ENCODE measurements around the gene SERPINH1.

SERPINH1 gene

GRCh38 chr11:75593286-75593915, 31.3 kb downstream of the SERPINH1 start:
- DNase-seq (ENCODE audit: insufficient read length, low spot score) (no peak), FAIRE-seq (no peak)

DNA sequence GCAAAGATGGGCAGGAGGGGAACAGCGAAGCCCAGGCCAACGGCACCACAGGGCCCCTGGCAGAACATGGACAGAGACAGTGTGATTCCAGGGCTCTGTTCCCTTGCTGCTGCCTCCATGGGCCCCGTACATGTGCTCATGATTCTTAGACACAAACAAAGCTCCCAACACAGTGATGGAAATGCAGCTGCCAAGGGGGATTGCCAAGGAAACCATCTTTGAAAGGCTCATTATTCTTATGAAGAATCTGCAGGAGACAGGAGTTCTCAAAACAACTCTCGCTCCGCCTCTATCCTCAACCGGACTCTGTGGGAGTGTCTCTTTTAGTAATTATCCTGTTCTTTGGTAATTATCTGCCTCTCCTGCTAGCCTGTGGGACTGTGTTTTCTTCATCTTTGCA, 32.2 kb downstream of the SERPINH1 start:
- no peak for FAIRE-seq
- DNase-seq (ENCODE audit: insufficient read length, low spot score) = no peak

DNA sequence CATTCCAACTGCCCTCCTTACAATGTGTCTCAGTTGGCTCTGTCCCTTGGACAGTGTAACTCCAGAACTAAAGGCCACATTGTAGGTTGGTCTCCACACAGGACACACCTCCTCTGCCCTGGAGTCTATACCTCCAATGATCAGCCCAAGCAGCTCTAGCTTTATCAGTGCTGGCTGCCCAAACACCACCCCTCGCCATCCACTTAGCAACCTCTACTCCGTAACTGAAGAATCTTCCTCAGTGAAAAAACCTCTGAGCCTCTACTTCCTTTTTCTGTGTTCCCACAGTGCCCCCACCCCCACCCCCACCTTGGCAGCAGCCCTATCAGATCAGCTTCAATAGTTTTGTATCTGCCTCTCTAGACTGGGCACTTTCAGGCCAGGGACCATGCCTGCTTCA, 33.4 kb downstream of the SERPINH1 start:
- FAIRE-seq = no peak
- DNase-seq (ENCODE audit: insufficient read length, low spot score) = no peak

DNA sequence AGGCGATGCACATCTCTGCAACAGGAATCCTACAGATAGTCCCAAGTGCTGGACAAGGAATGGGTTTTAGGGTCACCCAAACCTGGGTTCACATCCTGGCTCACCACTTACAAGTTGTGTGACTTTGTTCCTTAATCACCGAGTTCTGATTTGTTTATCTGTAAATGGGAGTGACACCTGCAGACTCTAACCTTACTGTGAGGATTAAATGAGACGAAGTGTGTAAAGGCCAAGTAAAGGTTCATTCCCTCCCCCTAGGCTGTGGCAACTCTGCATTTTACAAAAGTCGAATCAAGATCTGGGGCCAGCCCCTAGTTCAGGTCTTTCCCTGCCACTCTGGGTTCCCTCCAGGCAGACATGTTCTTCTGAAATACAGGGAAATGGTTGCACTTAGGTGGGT, 34.9 kb downstream of the SERPINH1 start:
- no peak for FAIRE-seq
- DNase-seq (ENCODE audit: insufficient read length, low spot score) = no peak

DNA sequence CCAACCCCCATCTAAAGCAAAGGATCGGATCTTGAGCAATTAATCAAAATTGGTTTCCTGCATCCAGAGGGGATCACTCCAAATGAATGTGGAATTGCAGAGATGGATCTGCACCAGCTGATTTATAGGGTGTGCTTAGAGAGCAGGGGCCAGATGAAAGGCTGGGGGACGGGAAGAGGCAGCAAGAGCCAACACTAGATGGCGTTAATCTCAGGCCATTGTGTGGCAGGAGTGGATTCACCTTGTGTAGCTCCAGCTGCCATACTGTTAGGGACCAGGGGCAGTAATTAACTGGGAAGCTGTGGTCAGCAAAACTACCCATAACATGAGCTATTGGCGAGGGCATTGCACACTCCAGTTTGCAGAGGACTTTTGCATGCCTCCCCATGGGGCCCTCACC, 35.6 kb downstream of the SERPINH1 start:
- peak; percentile 73 for DNase-seq (ENCODE audit: insufficient read length, low spot score)
- FAIRE-seq = peak; percentile 13

DNA sequence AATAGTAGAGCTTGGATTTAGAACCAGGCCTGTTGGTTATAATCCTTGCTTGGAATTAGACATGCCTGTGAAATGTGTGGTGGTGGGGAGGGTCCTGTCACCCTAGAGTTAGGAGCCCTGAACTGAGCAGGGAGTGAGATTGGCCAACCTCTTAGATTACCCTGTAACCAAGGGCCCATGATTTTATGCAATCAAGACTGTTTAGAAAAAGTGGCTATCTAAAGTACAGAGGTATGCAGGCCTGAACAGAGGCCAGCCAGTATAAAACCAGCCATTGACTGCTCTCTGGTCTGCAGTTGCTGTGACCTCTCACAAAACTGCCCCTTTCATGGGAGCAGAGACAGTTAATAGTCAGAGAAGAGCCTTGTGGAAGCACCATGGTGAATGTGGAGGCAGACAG, 36.2 kb downstream of the SERPINH1 start:
- no peak for DNase-seq (ENCODE audit: insufficient read length, low spot score)
- FAIRE-seq = no peak

- FAIRE-seq (no peak), DNase-seq (ENCODE audit: insufficient read length, low spot score) (no peak)
Measured at GRCh38 chr11:75598900-75599299, 36.8 kb downstream of the SERPINH1 start.

- peak; percentile 28 for FAIRE-seq
- DNase-seq (ENCODE audit: insufficient read length, low spot score) = no peak
Measured at GRCh38 chr11:75600356-75600755, 38.3 kb downstream of the SERPINH1 start.

DNA sequence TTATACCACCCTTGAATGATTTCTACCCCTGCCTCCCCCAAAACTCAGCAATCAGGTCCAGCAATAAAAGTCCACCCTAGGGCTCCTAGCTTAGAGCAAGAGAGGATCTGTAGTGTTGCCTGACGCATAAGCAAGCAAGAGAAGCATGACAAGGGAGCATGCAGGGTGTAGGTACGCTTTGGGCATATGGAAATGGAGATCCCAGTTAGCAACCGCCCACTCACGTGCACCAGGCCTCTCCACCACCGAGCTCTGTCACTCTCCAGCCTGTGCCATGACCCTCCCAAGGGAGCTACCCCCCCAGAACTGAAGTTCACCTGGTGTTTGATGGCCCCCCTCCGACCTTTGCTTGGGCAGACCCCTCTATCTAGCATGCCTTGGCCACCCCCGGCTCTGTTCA, 39.4 kb downstream of the SERPINH1 start:
- DNase-seq (ENCODE audit: insufficient read length, low spot score) (no peak), FAIRE-seq (no peak)

DNA sequence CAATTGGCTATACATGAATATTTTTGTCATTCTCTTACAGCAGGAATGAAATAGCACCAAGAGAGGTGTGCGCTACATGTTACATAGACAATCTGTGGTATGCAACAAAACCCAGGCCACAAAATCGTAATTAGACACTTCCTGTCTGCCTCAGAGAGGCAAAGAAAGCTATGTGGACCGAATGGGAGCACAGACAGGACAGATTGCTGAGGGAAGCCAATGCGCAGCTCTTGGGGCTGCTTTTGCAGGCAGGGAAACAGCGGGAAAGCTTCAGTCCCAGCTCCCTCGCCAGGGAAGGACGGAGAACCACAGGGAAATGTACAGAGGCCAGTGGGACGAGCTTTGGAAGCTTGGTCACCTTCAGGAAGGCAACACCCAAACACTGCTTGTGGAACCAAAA, 40.9 kb downstream of the SERPINH1 start:
- FAIRE-seq (peak; percentile 62), DNase-seq (ENCODE audit: insufficient read length, low spot score) (no peak)

DNA sequence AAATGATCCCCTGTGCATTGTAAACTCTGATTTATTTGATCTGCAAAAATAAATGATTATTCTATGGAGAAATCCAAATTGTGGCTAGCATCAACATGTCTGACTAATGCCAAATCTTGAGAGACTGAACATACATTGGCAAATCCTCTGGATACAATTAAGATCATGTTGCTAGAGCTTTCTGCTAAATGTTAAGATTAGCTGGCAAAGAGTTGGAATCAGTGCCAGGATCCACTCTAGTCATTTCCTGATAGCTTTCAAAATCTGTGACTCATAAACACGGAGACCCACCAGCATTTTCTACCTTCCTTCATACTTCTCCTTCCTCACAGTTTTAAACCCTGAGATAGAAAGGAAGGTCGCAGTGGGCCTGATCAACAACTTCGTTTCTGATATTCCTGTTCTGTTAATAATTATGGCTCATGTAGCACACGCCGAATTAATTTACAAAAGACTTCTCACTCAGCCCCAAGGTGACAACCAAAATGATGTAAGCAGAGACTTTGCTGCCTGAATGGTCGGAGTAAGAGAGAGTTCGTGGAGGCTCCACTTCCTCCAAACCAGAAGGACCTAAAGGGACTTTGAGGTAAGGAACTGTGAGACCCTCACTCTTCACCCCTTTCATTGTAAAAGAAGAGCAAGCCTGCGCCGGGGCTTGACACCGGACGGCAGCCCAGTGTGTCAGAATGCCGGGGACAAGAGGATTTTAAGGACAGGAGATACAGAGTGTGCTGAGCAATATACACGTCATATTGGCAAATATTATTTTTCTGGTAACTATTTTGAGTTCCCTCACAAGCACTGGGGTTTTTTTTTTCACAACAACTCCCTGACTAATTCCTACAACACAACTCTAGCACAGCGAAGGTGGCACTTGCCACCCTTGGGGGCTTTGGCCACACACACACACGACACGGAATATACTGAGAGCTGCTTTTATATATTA, 42.0 kb downstream of the SERPINH1 start:
- FAIRE-seq (peak; percentile 72), DNase-seq (ENCODE audit: insufficient read length, low spot score) (peak; percentile 76)

GRCh38 chr11:75606099-75606498, 44.0 kb downstream of the SERPINH1 start:
- DNase-seq (ENCODE audit: insufficient read length, low spot score) (no peak), FAIRE-seq (no peak)

DNA sequence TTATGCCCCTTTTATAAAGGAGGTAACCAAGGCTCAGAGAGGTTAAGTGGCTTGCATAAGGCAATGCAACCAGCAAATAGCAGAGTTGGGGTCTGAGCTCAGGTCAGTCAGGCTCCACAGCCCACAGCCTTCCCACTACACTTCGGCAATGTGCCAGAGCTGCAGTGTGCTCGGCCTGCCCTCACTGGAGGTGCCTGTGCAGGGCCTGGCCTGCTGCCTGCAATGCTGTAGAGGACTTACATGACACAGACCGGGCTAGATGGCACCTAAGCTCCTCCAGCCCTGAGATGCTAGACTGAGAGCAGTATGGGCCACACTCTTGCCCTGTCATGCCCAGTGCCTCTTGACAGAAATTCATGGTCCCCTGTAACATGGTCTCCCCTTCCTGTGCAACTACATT, 49.8 kb downstream of the SERPINH1 start:
- FAIRE-seq = no peak
- no peak for DNase-seq (ENCODE audit: insufficient read length, low spot score)

- FAIRE-seq = no peak
- DNase-seq (ENCODE audit: insufficient read length, low spot score) = no peak
Measured at GRCh38 chr11:75615751-75616150, 53.7 kb downstream of the SERPINH1 start.

DNA sequence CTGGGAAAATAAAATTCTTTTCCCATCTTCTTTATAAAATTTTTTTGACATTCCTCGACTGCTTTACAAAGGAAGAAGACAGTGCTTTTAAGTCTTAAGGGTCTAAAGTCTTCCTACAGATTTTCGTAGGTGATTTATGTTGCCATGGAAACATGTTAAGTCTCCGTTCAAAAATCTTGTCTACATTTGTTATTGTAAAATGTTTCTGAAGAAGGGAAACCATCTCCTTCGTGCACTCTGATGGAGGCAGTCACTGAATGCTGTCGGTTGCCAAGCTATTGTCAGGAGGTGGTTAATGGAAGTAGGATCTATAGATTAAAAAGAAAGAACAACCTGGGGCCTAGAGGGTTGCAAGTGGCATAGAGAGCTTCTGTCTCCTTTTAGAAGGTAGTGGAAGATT, 54.2 kb downstream of the SERPINH1 start:
- DNase-seq (ENCODE audit: insufficient read length, low spot score) = no peak
- FAIRE-seq = no peak

Data from HTR-8/SVneo (cell line).